ENCODE results near the gene F7.

Gene F7

GRCh38 chr13:113117335-113117872 is 11.8 kb downstream of the F7 start:
- TF ChIP-seq POLR2A (IDR thresholded peaks at IDR 0.05; ENCODE audit: low read depth, low read length) (no peak), TAF1 (IDR thresholded peaks at IDR 0.05; ENCODE audit: borderline replicate concordance, low read depth, low read length) (no peak), POLR2AphosphoS5 (IDR thresholded peaks at IDR 0.05; ENCODE audit: low read depth, low read length) (no peak)
- FAIRE-seq (no peak), DNase-seq (ENCODE audit: insufficient read length) (no peak)

DNA sequence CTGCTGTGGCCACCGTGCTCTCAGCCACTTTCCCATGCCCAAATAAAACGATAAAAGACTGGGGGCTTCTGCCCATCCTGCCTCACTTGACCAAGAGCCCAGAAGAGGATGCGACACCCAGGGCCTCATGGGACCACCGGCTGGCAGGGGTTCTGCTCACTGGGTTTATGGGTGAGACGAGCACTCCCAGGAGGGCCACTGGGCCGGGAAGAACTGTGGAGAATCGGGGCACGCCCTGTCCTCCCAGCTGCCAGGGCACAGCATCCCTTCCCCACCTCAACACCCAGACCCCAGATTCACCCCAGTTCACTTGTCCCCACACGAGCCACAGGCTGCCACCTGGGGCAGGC is 12.3 kb downstream of the F7 start:
- DNase-seq (ENCODE audit: insufficient read length) (no peak), FAIRE-seq (no peak)
- no peak for TF ChIP-seq POLR2AphosphoS5 (IDR thresholded peaks at IDR 0.05; ENCODE audit: low read depth, low read length)
- TF ChIP-seq TAF1 (IDR thresholded peaks at IDR 0.05; ENCODE audit: borderline replicate concordance, low read depth, low read length): no peak
- no peak for TF ChIP-seq POLR2A (IDR thresholded peaks at IDR 0.05; ENCODE audit: low read depth, low read length)

DNA sequence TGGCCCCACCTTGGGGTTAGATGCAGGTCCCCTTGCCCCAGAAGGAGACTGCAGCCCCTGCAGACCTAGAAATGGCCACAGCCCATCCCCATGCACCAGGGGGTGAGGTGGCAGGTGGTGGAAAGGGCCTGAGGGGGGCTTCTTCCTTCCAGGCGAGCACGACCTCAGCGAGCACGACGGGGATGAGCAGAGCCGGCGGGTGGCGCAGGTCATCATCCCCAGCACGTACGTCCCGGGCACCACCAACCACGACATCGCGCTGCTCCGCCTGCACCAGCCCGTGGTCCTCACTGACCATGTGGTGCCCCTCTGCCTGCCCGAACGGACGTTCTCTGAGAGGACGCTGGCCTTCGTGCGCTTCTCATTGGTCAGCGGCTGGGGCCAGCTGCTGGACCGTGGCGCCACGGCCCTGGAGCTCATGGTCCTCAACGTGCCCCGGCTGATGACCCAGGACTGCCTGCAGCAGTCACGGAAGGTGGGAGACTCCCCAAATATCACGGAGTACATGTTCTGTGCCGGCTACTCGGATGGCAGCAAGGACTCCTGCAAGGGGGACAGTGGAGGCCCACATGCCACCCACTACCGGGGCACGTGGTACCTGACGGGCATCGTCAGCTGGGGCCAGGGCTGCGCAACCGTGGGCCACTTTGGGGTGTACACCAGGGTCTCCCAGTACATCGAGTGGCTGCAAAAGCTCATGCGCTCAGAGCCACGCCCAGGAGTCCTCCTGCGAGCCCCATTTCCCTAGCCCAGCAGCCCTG is 12.8 kb downstream of the F7 start:
- DNase-seq (ENCODE audit: insufficient read length) (no peak), FAIRE-seq (no peak)
- TF ChIP-seq POLR2AphosphoS5 (IDR thresholded peaks at IDR 0.05; ENCODE audit: low read depth, low read length) (no peak), TAF1 (IDR thresholded peaks at IDR 0.05; ENCODE audit: borderline replicate concordance, low read depth, low read length) (no peak), POLR2A (IDR thresholded peaks at IDR 0.05; ENCODE audit: low read depth, low read length) (no peak)

GRCh38 chr13:113119166-113119821 is 13.7 kb downstream of the F7 start:
- no peak for DNase-seq (ENCODE audit: insufficient read length)
- TF ChIP-seq POLR2AphosphoS5 (IDR thresholded peaks at IDR 0.05; ENCODE audit: low read depth, low read length) (no peak), POLR2A (IDR thresholded peaks at IDR 0.05; ENCODE audit: low read depth, low read length) (no peak), TAF1 (IDR thresholded peaks at IDR 0.05; ENCODE audit: borderline replicate concordance, low read depth, low read length) (no peak)
- no peak for FAIRE-seq

DNA sequence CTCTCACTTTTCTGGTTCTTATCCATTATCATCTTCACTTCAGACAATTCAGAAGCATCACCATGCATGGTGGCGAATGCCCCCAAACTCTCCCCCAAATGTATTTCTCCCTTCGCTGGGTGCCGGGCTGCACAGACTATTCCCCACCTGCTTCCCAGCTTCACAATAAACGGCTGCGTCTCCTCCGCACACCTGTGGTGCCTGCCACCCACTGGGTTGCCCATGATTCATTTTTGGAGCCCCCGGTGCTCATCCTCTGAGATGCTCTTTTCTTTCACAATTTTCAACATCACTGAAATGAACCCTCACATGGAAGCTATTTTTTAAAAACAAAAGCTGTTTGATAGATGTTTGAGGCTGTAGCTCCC is 14.2 kb downstream of the F7 start:
- DNase-seq (ENCODE audit: insufficient read length) (no peak), FAIRE-seq (no peak)
- TF ChIP-seq POLR2A (IDR thresholded peaks at IDR 0.05; ENCODE audit: low read depth, low read length) (no peak), TAF1 (IDR thresholded peaks at IDR 0.05; ENCODE audit: borderline replicate concordance, low read depth, low read length) (no peak), POLR2AphosphoS5 (IDR thresholded peaks at IDR 0.05; ENCODE audit: low read depth, low read length) (no peak)

DNA sequence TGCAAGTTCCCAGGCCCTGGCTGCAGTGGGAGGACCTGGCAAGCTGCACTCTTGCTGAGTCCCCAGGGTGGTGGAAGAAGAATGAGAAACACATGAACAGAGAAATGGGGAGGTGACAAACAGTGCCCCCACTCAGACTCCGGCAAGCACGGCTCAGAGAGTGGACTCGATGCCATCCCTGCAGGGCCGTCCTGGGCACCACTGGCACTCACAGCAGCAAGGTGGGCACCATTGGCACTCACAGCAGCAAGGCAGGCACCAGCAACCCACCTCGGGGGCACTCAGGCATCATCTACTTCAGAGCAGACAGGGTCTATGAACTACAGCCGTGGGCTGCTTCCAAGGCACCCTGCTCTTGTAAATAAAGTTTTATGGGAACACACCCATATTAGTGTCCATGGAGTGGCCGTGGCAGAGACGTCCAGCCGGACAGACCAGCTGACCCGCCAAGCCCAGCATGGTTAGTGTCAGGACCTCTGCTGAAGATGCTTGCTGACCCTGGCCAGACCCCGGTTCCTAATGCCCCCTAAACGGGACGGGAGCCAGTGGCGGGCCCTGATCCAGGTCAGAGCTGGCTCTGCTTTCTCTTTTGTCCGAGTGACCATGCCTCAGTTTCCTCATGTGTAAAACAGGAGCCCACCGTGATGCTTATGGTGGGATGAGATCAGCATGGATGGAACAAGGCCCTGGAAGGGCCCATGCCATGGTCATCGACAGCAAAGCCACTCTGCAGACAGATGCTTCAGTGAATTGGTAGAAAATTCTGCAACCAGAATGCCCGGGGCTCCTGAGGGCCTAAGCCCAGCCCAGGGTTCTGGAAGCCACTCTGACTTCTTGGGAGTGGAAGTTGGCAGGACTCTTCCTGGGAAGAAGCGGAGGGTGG is 14.9 kb downstream of the F7 start:
- no peak for TF ChIP-seq TAF1 (IDR thresholded peaks at IDR 0.05; ENCODE audit: borderline replicate concordance, low read depth, low read length)
- no peak for TF ChIP-seq POLR2AphosphoS5 (IDR thresholded peaks at IDR 0.05; ENCODE audit: low read depth, low read length)
- TF ChIP-seq POLR2A (IDR thresholded peaks at IDR 0.05; ENCODE audit: low read depth, low read length): no peak
- FAIRE-seq (no peak), DNase-seq (ENCODE audit: insufficient read length) (no peak)

DNA sequence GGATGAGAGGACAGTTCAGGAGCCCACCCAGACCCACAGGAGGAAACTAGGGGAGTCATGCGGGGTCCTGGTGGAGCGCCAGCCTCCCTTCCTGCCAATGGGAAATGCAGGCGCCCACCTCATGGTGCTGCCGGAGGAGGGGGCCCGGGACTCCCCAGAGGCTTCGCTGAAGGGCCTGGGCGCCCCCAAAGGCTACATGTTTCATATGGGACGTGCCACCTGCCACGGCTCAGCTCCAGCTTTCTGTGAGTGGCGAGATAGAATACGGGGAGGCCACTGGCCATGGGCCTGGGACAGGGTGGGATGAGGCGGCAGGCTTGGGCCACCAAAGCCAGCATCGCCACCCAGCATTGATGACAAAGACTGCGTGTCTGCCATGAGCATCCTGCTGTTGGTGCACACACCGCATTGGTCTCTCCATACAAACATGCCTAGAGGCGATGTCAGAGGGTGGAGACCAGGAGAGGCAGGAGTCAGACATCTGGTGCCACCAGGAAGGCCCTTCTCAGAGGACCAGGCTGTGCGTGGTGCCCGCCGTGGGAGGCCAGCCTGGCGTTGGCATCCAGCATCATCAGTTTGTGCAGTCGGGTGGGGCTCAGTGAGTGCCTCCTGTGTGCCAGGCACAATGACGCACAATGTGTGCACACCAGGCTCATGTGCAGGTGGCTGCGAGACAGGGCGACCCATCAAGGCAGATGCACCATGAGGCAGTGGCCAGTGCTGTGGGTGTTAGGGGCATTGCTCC is 15.8 kb downstream of the F7 start:
- TF ChIP-seq POLR2A (IDR thresholded peaks at IDR 0.05; ENCODE audit: low read depth, low read length) (no peak), TAF1 (IDR thresholded peaks at IDR 0.05; ENCODE audit: borderline replicate concordance, low read depth, low read length) (no peak), POLR2AphosphoS5 (IDR thresholded peaks at IDR 0.05; ENCODE audit: low read depth, low read length) (no peak)
- no peak for FAIRE-seq
- DNase-seq (ENCODE audit: insufficient read length): no peak

DNA sequence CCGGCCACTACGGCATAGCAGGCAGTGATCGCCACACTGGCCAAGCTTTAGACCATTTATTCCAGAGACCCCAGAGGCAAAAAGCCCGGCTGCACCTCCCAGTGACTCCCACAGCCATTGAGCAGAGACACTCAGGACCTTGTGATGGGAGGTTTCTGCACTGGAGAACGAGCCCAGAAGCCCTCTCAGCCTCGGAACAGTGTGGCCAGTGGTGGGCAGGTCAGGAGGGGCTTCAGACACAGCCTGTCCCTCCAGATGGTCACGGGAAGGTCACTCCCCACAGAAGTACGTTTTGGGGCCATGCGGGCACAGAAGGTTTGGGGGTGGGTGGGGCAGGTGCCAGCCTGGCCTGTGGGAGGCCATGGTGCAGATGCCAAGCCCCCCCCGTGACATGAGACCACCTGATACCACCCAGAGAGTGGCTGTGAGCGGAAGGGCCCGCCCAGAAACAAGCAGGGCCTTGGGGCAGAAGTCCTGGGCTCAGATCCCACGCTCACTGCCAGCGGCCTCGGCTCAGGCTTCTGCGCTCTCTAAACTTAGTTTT is 16.4 kb downstream of the F7 start:
- DNase-seq (ENCODE audit: insufficient read length) (no peak), FAIRE-seq (no peak)
- TF ChIP-seq TAF1 (IDR thresholded peaks at IDR 0.05; ENCODE audit: borderline replicate concordance, low read depth, low read length) (no peak), POLR2AphosphoS5 (IDR thresholded peaks at IDR 0.05; ENCODE audit: low read depth, low read length) (no peak), POLR2A (IDR thresholded peaks at IDR 0.05; ENCODE audit: low read depth, low read length) (no peak)

- no peak for TF ChIP-seq TAF1 (IDR thresholded peaks at IDR 0.05; ENCODE audit: borderline replicate concordance, low read depth, low read length)
- TF ChIP-seq POLR2A (IDR thresholded peaks at IDR 0.05; ENCODE audit: low read depth, low read length): no peak
- no peak for TF ChIP-seq POLR2AphosphoS5 (IDR thresholded peaks at IDR 0.05; ENCODE audit: low read depth, low read length)
- FAIRE-seq (no peak), DNase-seq (ENCODE audit: insufficient read length) (no peak)
Observed at GRCh38 chr13:113122550-113123225, 17.1 kb downstream of the F7 start, which contains the start of gene F10. TSS of gene F10 (plus strand) at chr13:113122799. CDS start at chr13:113122856, 57 bp downstream.
